HL-60 (cell line): ENCODE results near the gene CHSY1.

ENCODE experiments used
- CTCF ChIP-seq: IDR thresholded peaks from one replicate; pipeline ENCODE4 v1.5.1; 2011; ENCODE audit warnings: low read length, control low read depth, inconsistent platforms; ENCODE audit not compliant: insufficient read depth
- GABPA ChIP-seq: IDR thresholded peaks from 2 replicates; pipeline ENCODE4 v1.6.1; 2012; ENCODE audit warnings: low read depth
- POLR2AphosphoS5 ChIP-seq: IDR thresholded peaks from 2 replicates; pipeline ENCODE4 v1.6.1; 2012; ENCODE audit warnings: low read depth
- SPI1 ChIP-seq: IDR thresholded peaks from 2 replicates; pipeline ENCODE4 v1.6.1; 2012; ENCODE audit warnings: low read depth, mild to moderate bottlenecking, borderline replicate concordance

GRCh38 chr15:101147181-101147580, 104.7 kb downstream of the CHSY1 start:
- TF ChIP-seq POLR2AphosphoS5 (no peak), CTCF (no peak), SPI1 (no peak), GABPA (no peak)
